Spleen (tissue), 11 donors: Measurements from ENCODE around the gene SYTL1. TPM values are rescaled to one million over a fixed set of nuclear protein-coding genes. Genes with fewer than 3 reads are reported as not detected.
A peak's percentile ranks its signal among the peaks of the same experiment; 100 is the strongest.

Experiments used
- DNase-seq: peaks from one replicate; pipeline ENCODE4 v3.0.0-alpha.2; 2020
- H3K27ac ChIP-seq, 8 donors: fragments of 200-600 bp; sonication (generic) in 7 of 8; 1 replicate in 4 of 8; 2 replicates in 4 of 8; pipeline versions ENCODE4 v1.5.0 to v1.8.0; 2016 to 2021; ENCODE audit warnings: inconsistent platforms in 4 of 8, mild to moderate bottlenecking in 4 of 8, moderate library complexity in 1 of 8
- H3K27me3 ChIP-seq, 7 donors: fragments of 200-600 bp; sonication (generic) in 6 of 7; replicated peaks in 1 of 7; 1 replicate in 4 of 7; 2 replicates in 3 of 7; pipeline versions ENCODE4 v1.5.0 to v1.8.0; 2016 to 2021; ENCODE audit warnings: inconsistent platforms in 3 of 7, mild to moderate bottlenecking in 1 of 7
- H3K36me3 ChIP-seq, 6 donors: fragments of 200-600 bp; sonication (generic) in 5 of 6; 1 replicate in 4 of 6; 2 replicates in 2 of 6; pipeline versions ENCODE4 v1.5.0 to v1.8.0; 2016 to 2021; ENCODE audit warnings: inconsistent platforms in 2 of 6
- H3K4me1 ChIP-seq, 6 donors: fragments of 200-600 bp; sonication (generic) in 5 of 6; 1 replicate in 3 of 6; 2 replicates in 3 of 6; pipeline versions ENCODE4 v1.5.0 to v1.8.0; 2016 to 2021; ENCODE audit warnings: inconsistent platforms in 3 of 6
- H3K4me3 ChIP-seq, 8 donors: fragments of 200-600 bp; sonication (generic) in 7 of 8; 1 replicate in 4 of 8; 2 replicates in 4 of 8; pipeline versions ENCODE4 v1.5.0 to v1.8.0; 2016 to 2021; ENCODE audit warnings: inconsistent platforms in 4 of 8, mild to moderate bottlenecking in 4 of 8, moderate library complexity in 2 of 8
- H3K9me3 ChIP-seq, 8 donors: fragments of 200-600 bp; sonication (generic) in 7 of 8; 1 replicate in 4 of 8; 2 replicates in 4 of 8; pipeline versions ENCODE4 v1.5.0 to v1.8.0; 2016 to 2021; ENCODE audit warnings: inconsistent platforms in 4 of 8
- CTCF ChIP-seq, 11 experiments: fragments of 200-600 bp in 7 of 11; fragments of 450-650 bp in 4 of 11; sonication (generic) in 4 of 11; IDR thresholded peaks in 8 of 11; conservative IDR thresholded peaks in 3 of 11; 1 replicate in 7 of 11; 2 replicates in 4 of 11; pipeline versions ENCODE4 v1.4.0 to v1.8.0; 2016 to 2021; ENCODE audit warnings: antibody characterized with exemption in 11 of 11, inconsistent platforms in 4 of 11, mild to moderate bottlenecking in 1 of 11
- POLR2A ChIP-seq, 3 donors: fragments of 450-650 bp; IDR thresholded peaks; one replicate each; pipeline ENCODE4 v1.5.1; 2017; ENCODE audit warnings: antibody characterized with exemption in 3 of 3, mild to moderate bottlenecking in 1 of 3
- POLR2AphosphoS5 ChIP-seq, 3 donors: sonication (generic); formaldehyde crosslinking; IDR thresholded peaks; one replicate each; pipeline ENCODE4 v1.5.1; 2017; ENCODE audit warnings: antibody characterized with exemption in 3 of 3
- WGBS, 5 donors: extraction: QIAGEN DNeasy Blood & Tissue Kit in 3 of 5; methylation state at CpG; one replicate each; pipeline versions ENCODE4 v1.1.5 to v1.1.7; 2013 to 2018; 5-methylcytosine and 5-hydroxymethylcytosine counted together
- intact Hi-C: fragments of 100-400 bp; cut with DNase I; formaldehyde crosslinking; loops from one replicate; pipeline ENCODE4 v1.15.0; 2023; ENCODE audit warnings: low total_unique reads
- polyA plus RNA-seq, 3 donors: library from polyadenylated mRNA; stranded (reverse); fragments of 200-250 nt; gene quantifications; one replicate each; pipeline ENCODE4 v1.2.1, GENCODE V29; 2013
- total RNA-seq, 7 donors: library from RNA; depleted of rRNA in 3 of 7; stranded (reverse); fragments of >200 nt in 3 of 7; fragmentation: NEBNext Ultra II Directional in 4 of 7; extraction: Animal tissue kit (Norgen Biotek cat#: 25700) in 4 of 7; gene quantifications; one replicate each; pipeline versions ENCODE4 v1.1.0 to v1.2.1, GENCODE V29; 2016 to 2021
- donor health status: healthy with polysubstance abuse.
- donor health status: DM: no; HTN: no; CAD: no; lungs with moderate emphysema.
- donor health status: DM: no; HTN: no; CAD: no.
- donor health status: Bipolar disorder and iron deficiency.
- donor health status: healthy.
- donor health status: DM: no; HTN: no; CAD: no.
- donor health status: DM: yes; HTN: yes; CAD: no.

The SYTL1 gene
- total and polyA plus RNA-seq, 10 donors: 54.9 to 208 (median 76.4) TPM

DNA sequence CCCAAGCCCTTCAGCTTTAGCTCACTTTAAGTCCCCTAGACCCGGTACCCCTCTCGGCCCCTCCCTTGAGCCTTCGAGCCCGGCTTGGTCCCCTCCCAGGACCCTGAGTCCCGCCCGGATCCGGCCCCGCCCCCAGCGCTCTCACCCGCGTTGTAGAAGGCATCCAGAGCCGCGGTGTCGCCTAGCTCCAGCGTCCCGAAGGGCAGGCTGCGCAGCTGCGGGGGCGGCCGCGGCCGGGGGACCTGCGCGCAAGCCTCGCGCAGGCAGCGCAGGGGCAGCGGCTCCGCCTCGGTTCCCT is 24.2 kb downstream of the SYTL1 start:
- peak; percentile 94 for DNase-seq
- TF ChIP-seq POLR2AphosphoS5 (IDR thresholded peaks at IDR 0.05) (peak; percentile 43 to 79 (median 73)), POLR2A (IDR thresholded peaks at IDR 0.05) (no peak)
- Histone ChIP-seq H3K9me3 (no peaks in the 10 kb centered on the region), H3K36me3 (peaks cover 0 to 36% (median 7%) of the 10 kb centered on the region in 6 donors), H3K27me3 (no peaks in the 10 kb centered on the region), H3K27ac (peak overlapping the region; percentile 68 to 95 (median 90)), H3K4me3 (peak overlapping the region; percentile 33 to 89 (median 67)), H3K4me1 (peaks cover 19 to 71% (median 55%) of the 10 kb centered on the region in 6 donors)
- 0 to 1% (median 0%) methylated on average over 6 to 30 of the region's 30 CpGs for WGBS, 5 donors
- intact Hi-C loops: no loop called here

GRCh38 chr1:27366411-27367159 is 24.8 kb downstream of the SYTL1 start, which contains the start of gene MAP3K6:
Gene MAP3K6 (minus strand): TSS chr1:27366961. CDS start chr1:27366597, 364 bp downstream.
- Histone ChIP-seq H3K27ac (peak within 1 kb of the TSS; percentile 68 to 95 (median 90)), H3K9me3 (no peaks in the 10 kb centered on the region), H3K27me3 (no peaks in the 10 kb centered on the region), H3K4me3 (peak within 1 kb of the TSS; percentile 33 to 89 (median 67)), H3K4me1 (peaks cover 19 to 68% (median 55%) of the 10 kb centered on the region in 6 donors), H3K36me3 (peaks cover 0 to 31% (median 7%) of the 10 kb centered on the region in 6 donors)
- WGBS, 5 donors: 1 to 23% (median 2%) methylated on average over 6 to 67 of the region's 67 CpGs
- peak; percentile 91 for DNase-seq
- TF ChIP-seq POLR2A (IDR thresholded peaks at IDR 0.05) (peak in 1 of 3 donors; percentile 56), CTCF (IDR thresholded peaks at IDR 0.05 in 8 of 11, conservative IDR thresholded peaks at IDR 0.05 in 3 of 11) (peak in 5 of 11 experiments; percentile 11 to 42 (median 33)), POLR2AphosphoS5 (IDR thresholded peaks at IDR 0.05) (peak in 2 of 3 donors; percentile 89 to 91)
- intact Hi-C loops: no loop called here

DNA sequence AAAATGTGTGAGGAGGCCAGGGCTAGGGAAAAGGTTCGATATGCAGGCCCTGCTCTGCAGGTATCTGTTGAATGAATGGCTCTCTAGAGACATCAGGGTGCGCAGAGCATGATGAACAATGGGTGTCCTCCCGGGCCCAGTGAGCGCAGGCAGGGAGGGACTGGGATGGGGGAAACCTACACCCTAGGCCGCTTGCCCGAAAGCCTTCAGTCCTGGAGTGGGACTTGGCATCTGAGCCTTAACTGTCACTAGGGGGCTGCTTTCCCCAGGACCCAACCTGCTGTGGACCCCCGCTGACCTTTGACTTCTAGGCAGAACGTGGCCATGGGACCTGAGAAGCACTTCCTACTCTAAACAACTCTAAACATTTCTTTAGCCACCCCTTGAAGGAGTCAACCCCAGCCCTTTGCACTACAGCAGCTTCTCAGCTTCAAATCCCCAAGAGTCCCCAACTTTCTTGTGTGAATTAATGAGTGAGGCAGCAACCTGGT is 25.4 kb downstream of the SYTL1 start:
- WGBS, 5 donors: 50 to 64% (median 56%) methylated on average over 3 to 8 of the region's 8 CpGs
- no peak for TF ChIP-seq POLR2AphosphoS5 (IDR thresholded peaks at IDR 0.05)
- TF ChIP-seq CTCF (IDR thresholded peaks at IDR 0.05 in 8 of 11, conservative IDR thresholded peaks at IDR 0.05 in 3 of 11): no peak
- no peak for TF ChIP-seq POLR2A (IDR thresholded peaks at IDR 0.05)
- Histone ChIP-seq H3K27ac (peak overlapping the region; percentile 61 to 95 (median 90)), H3K4me3 (peak overlapping the region in 7 of 8 donors; percentile 59 to 89 (median 68)), H3K36me3 (peaks cover 0 to 25% (median 7%) of the 10 kb centered on the region in 6 donors), H3K4me1 (peaks cover 19 to 68% (median 55%) of the 10 kb centered on the region in 6 donors), H3K9me3 (no peaks in the 10 kb centered on the region), H3K27me3 (no peaks in the 10 kb centered on the region)
- intact Hi-C loops: no loop called here
- no peak for DNase-seq

GRCh38 chr1:27368869-27369582 is 27.2 kb downstream of the SYTL1 start:
- intact Hi-C loops: no loop called here
- H3K4me3 ChIP-seq: no peak overlapping the region
- 37 to 55% (median 48%) methylated on average over 12 to 13 of the region's 13 CpGs for WGBS, 5 donors
- no peaks in the 10 kb centered on the region for H3K27me3 ChIP-seq
- peak overlapping the region in 5 of 8 donors; percentile 31 to 73 (median 63) for H3K27ac ChIP-seq
- peaks cover 0 to 7% (median 0%) of the 10 kb centered on the region in 6 donors for H3K36me3 ChIP-seq
- H3K4me1 ChIP-seq: peaks cover 19 to 65% (median 55%) of the 10 kb centered on the region in 6 donors
- no peak for DNase-seq
- no peaks in the 10 kb centered on the region for H3K9me3 ChIP-seq
- no peak for TF ChIP-seq POLR2A (IDR thresholded peaks at IDR 0.05)
- TF ChIP-seq POLR2AphosphoS5 (IDR thresholded peaks at IDR 0.05): no peak
- no peak for TF ChIP-seq CTCF (IDR thresholded peaks at IDR 0.05 in 8 of 11, conservative IDR thresholded peaks at IDR 0.05 in 3 of 11)
